DND-41 (cell line): ENCODE measurements around the gene CLBA1.

ENCODE experiments used
- ATAC-seq: fragments of 200-7000 bp; cut with Tn5 transposase; 3 replicates; pipeline ENCODE4 v1.9.1; 2021; ENCODE audit warnings: low read depth; ENCODE audit not compliant: insufficient read depth
- DNase-seq: peaks from one replicate; pipeline ENCODE4 v3.0.0-alpha.2; 2020
- H2AFZ ChIP-seq: 2 replicates; pipeline ENCODE4 v1.6.0; 2012; ENCODE audit warnings: low read depth, low read length
- H3K27ac ChIP-seq: 2 replicates; pipeline ENCODE4 v1.5.1; 2012; ENCODE audit warnings: low read length, inconsistent platforms
- H3K27me3 ChIP-seq: fragments of 200-600 bp; sonication (generic); 2 replicates; pipeline ENCODE4 v1.6.0; 2012; ENCODE audit warnings: low read length, mild to moderate bottlenecking, inconsistent platforms; ENCODE audit not compliant: insufficient read depth, poor library complexity
- H3K36me3 ChIP-seq: 2 replicates; pipeline ENCODE4 v1.5.1; 2012; ENCODE audit warnings: low read length, inconsistent platforms; ENCODE audit not compliant: insufficient read depth
- H3K4me1 ChIP-seq: 2 replicates; pipeline ENCODE4 v1.5.1; 2012; ENCODE audit warnings: mild to moderate bottlenecking, low read length; ENCODE audit not compliant: insufficient read depth
- H3K4me2 ChIP-seq: 2 replicates; pipeline ENCODE4 v1.6.0; 2012; ENCODE audit warnings: mild to moderate bottlenecking, moderate library complexity, low read length, inconsistent platforms; ENCODE audit not compliant: insufficient read depth
- H3K4me3 ChIP-seq, 2 experiments: fragments of 200-600 bp in 1 of 2; shearing (Covaris generic) in 1 of 2; 2 replicates each; pipeline ENCODE4 v1.5.1; 2012 to 2016; ENCODE audit warnings: inconsistent platforms in 2 of 2, low read length in 2 of 2, mild to moderate bottlenecking in 2 of 2, low read depth in 1 of 2, moderate library complexity in 1 of 2
- H3K79me2 ChIP-seq: 2 replicates; pipeline ENCODE4 v1.6.0; 2012; ENCODE audit warnings: low read length, inconsistent platforms; ENCODE audit not compliant: insufficient read depth
- H3K9ac ChIP-seq: 2 replicates; pipeline ENCODE4 v1.6.0; 2012; ENCODE audit warnings: low read depth, mild to moderate bottlenecking, inconsistent platforms, low read length, moderate library complexity
- H3K9me3 ChIP-seq: 2 replicates; pipeline ENCODE4 v1.5.1; 2012; ENCODE audit warnings: low read length, moderate library complexity, mild to moderate bottlenecking, inconsistent platforms; ENCODE audit not compliant: insufficient read depth, severe bottlenecking
- H4K20me1 ChIP-seq: 2 replicates; pipeline ENCODE4 v1.6.0; 2012; ENCODE audit warnings: low read length; ENCODE audit not compliant: insufficient read depth
- CTCF ChIP-seq: IDR thresholded peaks from 2 replicates; pipeline ENCODE4 v1.5.1; 2012; ENCODE audit warnings: borderline replicate concordance, low read length, moderate library complexity, mild to moderate bottlenecking; ENCODE audit not compliant: poor library complexity, severe bottlenecking; ENCODE audit errors: extremely low read depth
- EZH2 ChIP-seq: IDR thresholded peaks from 3 replicates; pipeline ENCODE4 v1.6.1; 2012; ENCODE audit warnings: borderline replicate concordance, low read depth, mild to moderate bottlenecking, moderate library complexity, low read length, inconsistent platforms; ENCODE audit not compliant: severe bottlenecking

CLBA1 gene

GRCh38 chr14:104937161-104937560 lies 48.4 kb upstream of the CLBA1 start:
- ATAC-seq (no peak), DNase-seq (no peak)
- Histone ChIP-seq H3K36me3 (no peaks in the 10 kb centered on the region), H3K4me3 (no peak overlapping the region), H3K9ac (no peak overlapping the region), H3K9me3 (no peaks in the 10 kb centered on the region), H3K27ac (no peak overlapping the region), H2AFZ (no peak overlapping the region), H3K27me3 (peaks cover 35% of the 10 kb centered on the region), H4K20me1 (no peaks in the 10 kb centered on the region), H3K4me1 (peaks cover 7% of the 10 kb centered on the region; the same call in 1 of the 2 replicates), H3K4me2 (no peak overlapping the region), H3K79me2 (no peaks in the 10 kb centered on the region)
- TF ChIP-seq EZH2 (no peak), CTCF (no peak)

GRCh38 chr14:104937694-104938365 lies 47.8 kb upstream of the CLBA1 start:
- Histone ChIP-seq H3K9ac (no peak overlapping the region), H3K4me3 (no peak overlapping the region), H2AFZ (no peak overlapping the region), H3K36me3 (no peaks in the 10 kb centered on the region), H3K9me3 (no peaks in the 10 kb centered on the region), H3K27ac (no peak overlapping the region), H4K20me1 (no peaks in the 10 kb centered on the region), H3K4me1 (peaks cover 7% of the 10 kb centered on the region; the same call in 1 of the 2 replicates), H3K27me3 (peaks cover 35% of the 10 kb centered on the region), H3K79me2 (no peaks in the 10 kb centered on the region), H3K4me2 (no peak overlapping the region)
- TF ChIP-seq EZH2 (no peak), CTCF (no peak)
- ATAC-seq, result no peak
- no peak for DNase-seq

GRCh38 chr14:104938436-104938835 lies 47.2 kb upstream of the CLBA1 start:
- H3K27ac ChIP-seq, result no peak overlapping the region
- H2AFZ ChIP-seq, result no peak overlapping the region
- H3K9me3 ChIP-seq, result no peaks in the 10 kb centered on the region
- no peak overlapping the region for H3K4me3 ChIP-seq
- peaks cover 35% of the 10 kb centered on the region for H3K27me3 ChIP-seq
- no peaks in the 10 kb centered on the region for H4K20me1 ChIP-seq
- H3K4me1 ChIP-seq, result 0 out of 2 replicates have a peak, but pooled peaks cover 3% of the 10 kb centered on the region
- no peaks in the 10 kb centered on the region for H3K36me3 ChIP-seq
- H3K4me2 ChIP-seq, result no peak overlapping the region
- no peak for DNase-seq
- no peak overlapping the region for H3K9ac ChIP-seq
- TF ChIP-seq CTCF, result no peak
- no peak for TF ChIP-seq EZH2
- H3K79me2 ChIP-seq, result no peaks in the 10 kb centered on the region
- ATAC-seq, result no peak
